ENCODE measurements around the gene ATXN1L.

Gene ATXN1L

GRCh38 chr16:71867939-71868338, 22.2 kb downstream of the ATXN1L start:
- no peaks in the 10 kb centered on the region for H3K79me2 ChIP-seq (ENCODE audit: control insufficient read depth, low read length)

GRCh38 chr16:71869089-71869488, 23.3 kb downstream of the ATXN1L start:
- H4K20me1 ChIP-seq (ENCODE audit: control insufficient read depth, insufficient read depth, low read depth, low read length): no peaks in the 10 kb centered on the region
- TF ChIP-seq CTCF (IDR thresholded peaks at IDR 0.05; ENCODE audit: low read depth, low read length, poor library complexity, severe bottlenecking): no peak
- no peak for TF ChIP-seq EZH2phosphoT487 (IDR thresholded peaks at IDR 0.05; ENCODE audit: borderline replicate concordance, low read length)
- H3K79me2 ChIP-seq (ENCODE audit: control insufficient read depth, low read length): no peaks in the 10 kb centered on the region
- no peak overlapping the region for H3K27ac ChIP-seq (ENCODE audit: low read depth, low read length)
- no peaks in the 10 kb centered on the region for H3K9me2 ChIP-seq (replicated peaks; ENCODE audit: control insufficient read depth, low read length)
- no peaks in the 10 kb centered on the region for H3K9me3 ChIP-seq (ENCODE audit: control insufficient read depth, insufficient read depth, low read length)
- no peak overlapping the region for H3K4me3 ChIP-seq (ENCODE audit: low read length)
- H3F3A ChIP-seq (ENCODE audit: control insufficient read depth, insufficient read depth): no peaks in the 10 kb centered on the region
- H3K36me3 ChIP-seq (ENCODE audit: control insufficient read depth, low read length): peaks cover 5% of the 10 kb centered on the region; the same call in 1 of the 2 replicates
- no peaks in the 10 kb centered on the region for H3K27me3 ChIP-seq (ENCODE audit: control insufficient read depth, low read length)
- no peaks in the 10 kb centered on the region for H3K4me1 ChIP-seq (ENCODE audit: control insufficient read depth, low read length)
- no peak overlapping the region for H3K4me2 ChIP-seq (ENCODE audit: low read length)

More at GRCh38 chr16:71867939-71868338, 22.2 kb downstream of the ATXN1L start:
- no peaks in the 10 kb centered on the region for H3K4me1 ChIP-seq (ENCODE audit: control insufficient read depth, low read length)
- H3K4me2 ChIP-seq (ENCODE audit: low read length): no peak overlapping the region
- H3F3A ChIP-seq (ENCODE audit: control insufficient read depth, insufficient read depth): no peaks in the 10 kb centered on the region
- peaks cover 8% of the 10 kb centered on the region; the same call in 1 of the 2 replicates for H3K36me3 ChIP-seq (ENCODE audit: control insufficient read depth, low read length)
- H3K9me3 ChIP-seq (ENCODE audit: control insufficient read depth, insufficient read depth, low read length): no peaks in the 10 kb centered on the region
- no peak overlapping the region for H3K4me3 ChIP-seq (ENCODE audit: low read length)
- H3K27ac ChIP-seq (ENCODE audit: low read depth, low read length): no peak overlapping the region
- no peak for TF ChIP-seq EZH2phosphoT487 (IDR thresholded peaks at IDR 0.05; ENCODE audit: borderline replicate concordance, low read length)
- no peak for TF ChIP-seq CTCF (IDR thresholded peaks at IDR 0.05; ENCODE audit: low read depth, low read length, poor library complexity, severe bottlenecking)
- H3K27me3 ChIP-seq (ENCODE audit: control insufficient read depth, low read length): no peaks in the 10 kb centered on the region
- H4K20me1 ChIP-seq (ENCODE audit: control insufficient read depth, insufficient read depth, low read depth, low read length): no peaks in the 10 kb centered on the region
- H3K9me2 ChIP-seq (replicated peaks; ENCODE audit: control insufficient read depth, low read length): no peaks in the 10 kb centered on the region

- Histone ChIP-seq H3K36me3 (ENCODE audit: control insufficient read depth, low read length) (peaks cover 2% of the 10 kb centered on the region; the same call in 1 of the 2 replicates), H3K9me3 (ENCODE audit: control insufficient read depth, insufficient read depth, low read length) (no peaks in the 10 kb centered on the region), H4K20me1 (ENCODE audit: control insufficient read depth, insufficient read depth, low read depth, low read length) (no peaks in the 10 kb centered on the region), H3K27me3 (ENCODE audit: control insufficient read depth, low read length) (no peaks in the 10 kb centered on the region), H3K4me2 (ENCODE audit: low read length) (no peak overlapping the region), H3F3A (ENCODE audit: control insufficient read depth, insufficient read depth) (no peaks in the 10 kb centered on the region), H3K4me3 (ENCODE audit: low read length) (no peak overlapping the region), H3K79me2 (ENCODE audit: control insufficient read depth, low read length) (no peaks in the 10 kb centered on the region), H3K9me2 (replicated peaks; ENCODE audit: control insufficient read depth, low read length) (no peaks in the 10 kb centered on the region), H3K4me1 (ENCODE audit: control insufficient read depth, low read length) (no peaks in the 10 kb centered on the region), H3K27ac (ENCODE audit: low read depth, low read length) (no peak overlapping the region)
- no peak for TF ChIP-seq CTCF (IDR thresholded peaks at IDR 0.05; ENCODE audit: low read depth, low read length, poor library complexity, severe bottlenecking)
- no peak for TF ChIP-seq EZH2phosphoT487 (IDR thresholded peaks at IDR 0.05; ENCODE audit: borderline replicate concordance, low read length)
Observed at GRCh38 chr16:71870818-71871217, 25.0 kb downstream of the ATXN1L start.
